Iris pigment epithelial cell (primary cell): ENCODE results near the gene PLIN3.
A peak's percentile ranks its signal among the peaks of the same experiment; 100 is the strongest.
"Not testable (repeated sequence)": the region's sequence is repeated elsewhere in the genome, so short reads cannot be mapped to it uniquely, and the experiment has no call there.

Source experiments
- DNase-seq: peaks from one replicate; pipeline ENCODE4 v3.0.0-alpha.2; 2011; ENCODE audit warnings: low read depth

The PLIN3 gene

DNA sequence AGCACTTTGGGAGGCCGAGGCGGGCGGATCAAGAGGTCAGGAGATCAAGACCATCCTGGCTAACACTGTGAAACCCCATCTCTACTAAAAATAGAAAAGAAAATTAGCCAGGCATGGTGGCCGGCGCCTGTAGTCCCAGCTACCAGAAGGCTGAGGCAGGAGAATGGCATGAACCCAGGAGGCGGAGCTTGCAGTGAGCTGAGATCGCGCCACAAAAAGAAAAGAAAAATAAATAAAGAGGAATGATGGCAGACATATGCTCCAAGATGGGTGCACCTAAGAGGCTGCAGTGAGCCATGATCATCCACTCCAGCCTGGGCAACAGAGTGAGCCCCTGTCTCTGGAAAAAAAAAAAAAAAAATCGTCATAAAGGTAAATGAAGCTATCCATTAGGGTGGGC lies 21.5 kb downstream of the PLIN3 start:
- DNase-seq, result peak; percentile 54

DNA sequence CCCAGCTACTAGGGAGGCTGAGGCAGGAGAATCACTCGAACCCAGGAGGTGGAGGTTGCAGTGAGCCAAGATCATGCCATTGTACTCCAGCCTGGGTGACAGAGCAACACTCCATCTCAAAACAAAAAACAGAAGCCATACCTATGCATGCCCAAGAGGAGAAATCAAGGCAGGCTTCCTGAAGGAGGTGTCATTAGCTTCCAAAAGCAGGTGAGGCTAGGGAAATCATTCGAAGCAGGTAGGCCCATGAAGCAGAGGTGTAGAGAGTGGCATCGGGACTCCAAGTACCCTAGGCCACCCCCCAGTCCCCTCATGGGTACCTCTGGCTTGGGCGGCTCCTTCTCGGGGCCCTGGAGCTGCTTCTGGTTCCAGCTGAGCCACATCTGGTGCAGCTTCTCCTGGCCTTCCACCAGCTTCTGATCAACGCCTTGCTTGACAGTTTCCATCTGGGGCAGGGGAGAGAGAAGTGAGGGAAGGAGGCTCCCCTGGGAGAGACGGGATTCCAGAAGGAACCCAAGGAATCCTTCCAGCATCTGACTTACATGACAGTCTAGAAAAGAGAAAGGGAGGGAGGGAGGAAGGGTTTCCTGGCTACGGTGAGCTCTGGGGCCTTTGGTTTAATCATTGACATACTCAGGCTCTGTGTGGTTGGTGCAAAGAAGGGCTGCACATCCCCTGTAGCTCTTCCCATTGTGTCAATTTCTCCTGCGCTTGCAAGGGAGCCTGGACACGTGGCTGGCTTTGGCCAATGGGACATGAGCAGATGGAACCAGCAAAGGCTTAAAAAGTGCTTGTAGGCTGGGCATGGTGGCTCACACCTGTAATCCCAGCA lies 22.9 kb downstream of the PLIN3 start:
- DNase-seq, result no peak

DNA sequence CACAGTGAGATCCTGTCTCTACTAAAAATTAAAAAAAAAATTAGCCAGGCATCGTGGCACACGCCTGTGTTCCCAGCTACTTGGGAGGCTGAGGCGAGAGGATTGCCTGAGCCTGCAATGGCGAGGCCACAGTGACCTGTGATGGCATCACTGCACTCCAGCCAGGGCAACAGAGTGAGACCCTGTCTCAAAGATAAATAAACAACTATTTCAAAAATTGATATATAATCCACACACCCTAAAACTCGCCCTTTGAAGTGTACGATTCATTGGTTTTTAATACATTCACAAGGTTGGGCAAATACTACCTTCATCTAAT lies 23.9 kb downstream of the PLIN3 start:
- DNase-seq, result no peak

DNA sequence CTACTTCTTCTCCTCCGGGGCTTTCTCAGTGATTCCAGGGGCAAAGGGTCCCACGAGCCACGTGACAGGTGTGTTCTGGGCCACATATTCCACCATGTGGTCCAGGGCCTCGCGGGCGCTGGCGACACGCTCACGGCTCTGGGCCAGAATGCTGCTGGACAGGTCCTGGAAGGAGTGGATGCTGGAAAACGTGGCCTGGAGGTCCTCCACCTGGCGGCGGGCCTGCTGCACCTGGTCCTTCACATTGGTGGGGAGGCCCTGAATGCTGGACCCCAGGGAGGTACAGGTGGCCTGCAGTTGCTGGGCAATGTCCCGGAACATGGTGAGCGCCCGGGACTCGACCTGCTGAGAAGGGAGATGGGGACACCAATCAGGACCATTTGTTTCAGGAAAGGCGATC lies 28.3 kb downstream of the PLIN3 start:
- no peak for DNase-seq

DNA sequence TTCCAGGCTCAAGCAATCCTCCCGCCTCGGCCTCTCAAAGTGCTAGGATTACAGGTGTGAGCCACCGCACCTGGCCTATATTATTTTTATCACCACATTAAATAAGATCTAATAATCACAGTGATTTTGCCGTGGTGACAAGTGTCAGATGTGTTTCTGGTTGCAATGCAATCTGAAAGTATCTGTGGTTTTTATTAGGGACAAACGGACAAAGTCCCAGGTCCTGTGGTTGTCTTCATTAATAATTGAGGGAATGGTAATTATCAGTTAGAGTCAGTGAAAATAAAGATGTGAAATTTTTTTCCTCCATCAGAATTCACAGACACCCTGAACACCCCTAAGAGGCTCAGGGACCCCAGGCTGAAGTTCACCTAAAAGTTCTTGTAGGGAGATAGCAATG lies 34.7 kb downstream of the PLIN3 start:
- DNase-seq, result no peak

DNA sequence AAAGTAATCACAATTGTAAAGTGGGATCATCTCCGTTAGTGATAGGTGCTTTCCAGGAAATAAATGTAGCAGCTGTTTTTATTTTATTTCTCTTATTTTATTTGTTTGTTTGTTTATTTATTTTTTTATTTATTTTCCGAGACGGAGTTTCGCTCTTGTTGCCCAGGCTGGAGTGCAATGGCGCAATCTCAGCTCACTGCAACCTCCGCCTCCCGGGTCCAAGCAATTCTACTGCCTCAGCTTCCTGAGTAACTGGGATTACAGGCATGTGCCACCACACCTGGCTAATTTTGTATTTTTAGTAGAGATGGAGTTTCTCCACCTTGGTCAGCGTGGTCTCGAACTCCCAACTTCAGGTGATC lies 35.5 kb downstream of the PLIN3 start:
- DNase-seq, result not testable (repeated sequence)

DNA sequence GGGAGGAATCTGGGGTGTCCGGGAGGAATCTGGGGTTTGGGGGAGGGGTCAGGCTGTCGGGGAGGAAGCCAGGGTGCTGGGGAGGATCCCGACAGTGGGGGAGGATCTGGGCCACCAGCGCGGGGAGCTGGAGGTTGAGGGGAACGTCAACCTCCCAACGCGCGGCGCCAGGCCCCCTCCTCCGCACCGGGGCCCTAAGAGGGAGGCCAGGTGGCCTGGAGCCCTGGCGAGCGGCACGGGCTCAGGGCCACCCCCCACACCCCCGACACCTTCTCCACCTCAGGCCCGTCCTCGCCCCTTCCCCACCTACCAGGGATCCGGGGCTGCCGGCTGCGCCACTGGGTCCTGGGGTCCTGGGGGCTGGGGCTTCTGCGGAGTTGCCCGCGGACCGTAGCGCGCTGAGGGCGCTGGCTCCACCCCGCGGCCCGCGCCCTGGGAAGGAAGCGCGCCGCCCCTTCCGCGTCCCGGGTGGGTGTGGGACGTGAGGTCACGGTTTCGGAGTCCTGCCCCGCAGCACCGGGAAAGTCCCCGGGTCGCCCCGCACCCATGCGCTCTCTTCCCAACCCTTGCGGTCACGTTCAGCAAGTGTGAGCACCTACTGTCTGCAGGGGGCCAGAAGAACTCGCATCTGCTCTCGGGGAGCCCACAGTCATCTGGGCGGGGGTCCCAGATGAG lies 36.0 kb downstream of the PLIN3 start, which contains the start of gene TICAM1:
TICAM1 (minus strand) TSS at position 409 of the 675 bp plus-strand sequence. CDS start 13,335 bp downstream, outside the sequence.
- DNase-seq, result peak; percentile 76

DNA sequence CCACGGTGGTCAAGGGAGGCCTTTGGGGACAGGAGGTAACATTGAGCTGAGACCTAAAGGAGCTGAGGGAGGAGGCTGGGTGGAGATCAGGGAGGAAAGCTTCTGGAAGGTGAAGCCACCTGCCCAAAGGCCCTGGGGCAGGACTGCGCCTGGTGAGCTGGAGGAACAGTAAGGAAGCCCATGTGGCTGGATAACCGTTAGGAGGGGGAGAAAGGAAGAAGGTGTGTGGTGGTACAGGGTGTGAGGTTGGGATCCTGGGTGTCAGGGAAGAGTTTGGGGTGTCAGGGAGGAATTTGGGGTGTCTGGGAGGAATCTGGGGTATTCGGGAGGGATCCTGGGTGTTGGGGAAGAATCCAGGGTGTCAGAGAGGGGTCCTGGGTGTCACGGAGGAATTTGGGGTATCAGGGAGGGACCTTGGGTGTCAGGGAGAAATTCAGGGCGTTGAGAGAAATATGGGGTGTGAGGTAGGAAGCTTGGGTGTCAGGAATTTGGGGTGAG lies 36.6 kb downstream of the PLIN3 start:
- no peak for DNase-seq

DNA sequence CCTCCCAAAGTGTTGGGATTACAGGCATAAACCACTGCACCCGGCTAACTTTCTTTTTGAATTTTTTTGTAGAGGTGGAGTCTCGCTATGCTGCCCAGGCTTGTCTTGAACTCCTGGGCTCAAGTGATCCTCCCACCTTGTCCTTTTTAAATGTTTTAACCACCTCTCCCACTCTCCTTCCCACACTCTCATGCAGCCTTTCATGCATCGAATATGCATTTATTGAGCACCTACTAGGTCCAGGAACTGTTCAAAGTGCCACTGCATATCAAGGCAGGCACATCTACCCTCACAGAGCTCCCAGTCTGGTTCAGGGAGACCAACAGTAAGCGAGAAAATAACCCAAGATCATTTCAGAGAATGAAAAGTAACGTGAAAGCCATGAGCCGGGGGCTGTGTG lies 37.1 kb downstream of the PLIN3 start:
- DNase-seq, result no peak

DNA sequence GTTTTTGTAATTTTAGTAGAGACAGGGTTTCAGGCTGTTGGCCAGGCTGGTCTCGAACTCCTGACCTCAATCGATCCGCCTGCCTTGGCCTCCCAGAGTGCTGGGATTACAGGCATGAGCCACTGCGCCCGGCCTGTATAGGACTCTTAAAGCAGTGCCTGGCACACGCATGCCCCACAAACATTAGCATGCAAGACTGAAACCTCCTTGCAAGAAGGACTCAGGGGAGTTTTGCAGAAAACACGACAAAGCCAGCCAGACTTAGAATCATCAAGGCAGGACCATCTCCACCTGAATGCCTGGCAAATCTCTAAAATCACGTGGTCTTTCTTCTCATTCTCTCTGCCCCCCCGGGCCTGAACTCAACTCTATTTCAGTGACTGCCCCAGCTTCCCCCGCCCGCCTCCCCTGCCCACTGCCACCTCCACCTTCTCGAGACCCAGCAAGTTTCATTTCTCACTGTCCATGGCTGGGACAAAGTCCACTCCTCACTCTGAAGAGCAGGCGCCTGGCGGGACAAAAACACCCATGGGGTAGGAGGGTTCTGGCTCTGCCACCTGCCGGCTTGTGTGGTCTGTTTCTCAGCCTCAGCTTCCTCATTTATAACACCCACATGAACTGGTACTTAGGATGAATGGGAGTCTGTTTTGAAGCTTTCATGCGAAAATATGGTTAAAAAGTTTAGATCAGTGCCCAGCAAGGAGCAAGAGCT lies 38.3 kb downstream of the PLIN3 start:
- DNase-seq, result no peak

DNA sequence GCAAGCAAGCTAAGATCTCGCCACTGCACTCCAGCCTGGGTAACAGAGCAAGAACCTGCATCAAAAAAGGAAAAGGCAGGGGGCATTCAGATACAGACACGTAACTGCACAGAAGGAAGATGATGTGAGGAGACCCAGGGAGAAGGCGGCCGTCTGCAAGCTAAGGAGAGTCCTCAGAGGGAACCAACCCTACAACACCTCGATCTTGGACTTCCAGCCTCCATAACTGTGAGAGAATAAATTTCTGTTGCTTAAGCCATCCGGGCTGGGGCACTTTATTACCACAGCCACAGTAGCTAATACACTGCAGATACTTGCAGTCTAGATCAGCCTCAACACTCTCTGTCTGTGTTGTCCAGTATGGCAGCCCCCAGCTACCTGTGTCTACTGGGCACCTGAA lies 43.9 kb downstream of the PLIN3 start:
- no peak for DNase-seq

DNA sequence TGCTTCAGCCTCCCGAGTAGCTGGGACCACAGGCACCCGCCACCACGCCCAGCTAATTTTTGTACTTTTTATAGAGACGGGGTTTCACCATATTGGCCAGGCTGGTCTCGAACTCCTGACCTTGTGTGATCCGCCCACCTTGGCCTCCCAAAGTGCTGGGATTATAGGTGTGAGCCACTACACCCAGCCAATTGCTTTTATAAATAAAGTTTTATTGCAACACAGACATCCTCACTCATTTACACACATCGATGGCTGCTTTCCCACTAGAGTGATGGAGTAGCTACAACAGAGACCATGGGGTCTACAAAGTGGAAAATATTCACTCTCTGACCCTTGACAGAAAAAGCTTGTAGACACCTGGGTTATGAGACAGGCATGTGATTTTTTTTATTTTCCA lies 45.1 kb downstream of the PLIN3 start:
- not testable (repeated sequence) for DNase-seq

DNA sequence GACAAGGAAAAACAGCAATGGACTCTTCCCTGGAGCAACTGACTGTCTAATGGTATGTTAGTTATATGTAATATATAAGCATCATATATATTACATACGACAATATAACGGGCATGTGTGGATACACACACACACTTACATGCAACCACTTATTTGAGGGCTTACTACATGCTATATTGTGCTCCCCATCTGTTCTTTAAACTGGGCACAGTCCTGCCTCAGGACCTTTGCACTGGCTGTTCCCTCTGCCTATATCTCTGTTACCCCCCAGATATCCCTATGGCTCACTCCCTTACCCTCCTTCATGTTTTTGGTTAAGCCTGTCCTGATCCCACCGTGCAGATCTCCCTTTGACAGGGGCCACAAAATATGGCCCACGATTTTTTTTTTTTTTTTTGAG lies 46.2 kb downstream of the PLIN3 start:
- no peak for DNase-seq

DNA sequence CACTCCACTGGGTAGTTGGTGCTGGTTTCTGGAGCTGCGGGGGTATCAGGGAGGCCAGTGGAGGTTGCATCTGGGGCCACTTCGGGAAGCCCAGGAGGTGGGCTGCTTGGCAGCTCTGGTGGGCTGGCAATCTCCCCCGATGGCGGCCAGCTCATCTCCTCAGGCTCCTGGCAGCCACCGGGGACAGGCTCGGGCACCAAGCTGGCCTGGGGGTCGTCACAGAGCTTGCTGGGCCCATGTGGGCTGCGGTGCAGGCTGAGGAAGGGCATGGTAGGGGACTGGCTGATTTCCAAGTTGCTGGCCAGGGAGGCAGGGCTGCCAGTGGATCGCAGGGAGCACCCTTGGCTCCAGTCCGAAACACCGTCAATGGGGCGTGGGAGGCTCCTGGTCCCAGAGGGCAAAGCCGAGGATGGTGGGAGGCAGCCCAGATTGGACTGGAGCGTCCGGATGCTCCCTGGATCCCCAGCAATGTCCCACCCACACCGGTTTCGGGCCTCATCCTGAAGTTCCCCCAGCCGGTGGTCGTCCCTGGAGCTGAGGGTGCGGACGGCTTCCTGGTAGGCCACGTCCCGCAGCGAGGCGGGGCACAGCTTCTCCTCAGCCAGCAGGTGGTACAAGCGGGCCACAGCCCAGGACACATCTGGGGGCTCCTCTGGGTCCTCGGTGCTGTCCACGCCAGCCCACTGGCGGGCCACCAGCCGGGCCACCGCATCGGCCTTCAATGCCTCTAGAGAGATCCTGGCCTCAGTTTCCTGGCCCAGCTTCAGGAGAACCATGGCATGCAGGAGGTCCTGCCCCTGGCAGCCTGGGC lies 49.8 kb downstream of the PLIN3 start:
- DNase-seq, result no peak

DNA sequence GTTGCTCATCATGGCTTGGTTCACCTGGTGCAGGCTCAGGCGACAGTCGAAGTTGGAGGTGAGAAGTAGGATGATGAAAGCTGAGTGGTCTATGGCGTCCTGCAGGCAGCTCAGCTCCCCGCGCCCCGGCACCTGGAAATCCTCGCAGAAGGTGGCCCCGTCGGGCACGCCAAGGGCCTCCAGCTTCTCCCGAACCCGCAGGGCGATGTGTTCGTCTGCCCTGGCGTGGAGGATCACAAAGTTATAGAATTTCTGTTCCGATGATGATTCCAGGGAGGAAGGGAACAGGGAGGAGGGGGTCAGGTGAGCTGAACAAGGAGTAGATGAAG lies 50.6 kb downstream of the PLIN3 start:
- no peak for DNase-seq

DNA sequence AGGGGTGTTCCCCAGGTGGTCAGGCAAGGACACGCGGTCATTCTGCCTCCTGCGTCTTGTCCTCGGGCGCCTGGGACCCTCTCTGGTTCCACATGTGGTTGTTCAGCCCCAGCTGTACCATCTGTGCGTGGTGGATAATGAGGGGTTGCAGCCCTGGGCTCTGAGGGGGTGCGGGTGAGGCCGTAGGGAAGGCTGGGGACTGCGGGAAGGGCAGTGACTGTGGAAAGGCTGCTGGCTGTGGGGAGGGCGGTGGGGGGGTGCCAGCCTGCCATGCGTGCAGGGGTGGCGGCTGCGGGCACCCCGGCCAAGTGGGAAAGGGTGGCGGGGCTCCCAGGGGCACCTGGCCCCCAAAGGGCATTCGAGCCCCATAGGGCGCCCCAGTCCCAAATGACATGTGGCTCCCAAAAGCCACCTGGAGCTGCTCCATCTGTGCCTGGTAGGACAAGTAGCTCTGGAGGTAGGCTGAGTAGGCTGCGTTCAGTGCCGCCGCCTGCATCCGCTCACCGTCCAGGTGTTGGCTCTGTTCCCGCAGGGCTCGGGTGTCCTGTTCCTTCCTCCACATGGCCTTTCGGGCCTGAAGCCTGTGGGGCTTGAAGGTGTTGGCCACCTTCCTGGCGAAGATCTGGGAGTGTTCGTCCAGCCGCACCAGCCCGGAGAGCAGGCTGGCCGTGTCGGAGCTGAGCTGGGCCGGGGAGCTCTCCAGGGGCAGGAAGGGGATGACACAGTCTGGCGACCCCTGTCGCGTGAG lies 51.1 kb downstream of the PLIN3 start:
- DNase-seq, result no peak

DNA sequence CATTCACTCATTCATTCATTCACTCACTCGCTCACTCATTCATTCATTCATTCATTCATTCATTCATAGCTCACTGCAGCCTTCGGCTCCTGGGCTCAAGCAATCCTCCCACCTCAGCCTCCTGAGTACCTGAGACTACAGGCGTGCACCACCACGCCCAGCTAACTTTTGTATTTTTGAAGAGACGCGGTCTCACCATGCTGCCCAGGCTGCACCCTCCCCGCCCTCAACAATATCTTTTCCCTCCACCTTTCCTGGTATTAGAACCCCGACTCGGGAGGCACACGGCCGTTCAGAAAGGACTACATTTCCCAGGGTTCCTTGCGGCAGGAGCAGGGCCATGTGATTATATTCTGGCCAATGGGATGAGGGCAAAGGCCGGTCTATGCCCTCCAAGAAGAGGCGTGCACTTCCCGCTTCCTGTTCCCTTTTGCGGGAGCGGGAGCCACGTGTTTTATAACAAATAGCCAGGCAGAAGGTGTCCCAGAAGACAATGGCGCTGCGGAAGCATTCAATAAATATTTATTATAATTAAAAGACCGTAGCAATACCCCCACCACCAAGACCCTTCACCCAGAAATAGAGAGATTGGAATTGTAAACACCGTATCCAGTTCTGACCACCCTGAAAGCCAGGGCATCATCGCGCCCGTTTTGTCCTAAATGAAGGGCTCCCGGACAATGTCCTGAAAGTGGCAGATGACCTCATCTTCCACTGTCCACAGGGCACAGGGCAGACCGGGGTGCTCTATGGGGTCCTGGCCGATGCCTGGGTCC lies 51.9 kb downstream of the PLIN3 start:
- DNase-seq, result peak; percentile 91

DNA sequence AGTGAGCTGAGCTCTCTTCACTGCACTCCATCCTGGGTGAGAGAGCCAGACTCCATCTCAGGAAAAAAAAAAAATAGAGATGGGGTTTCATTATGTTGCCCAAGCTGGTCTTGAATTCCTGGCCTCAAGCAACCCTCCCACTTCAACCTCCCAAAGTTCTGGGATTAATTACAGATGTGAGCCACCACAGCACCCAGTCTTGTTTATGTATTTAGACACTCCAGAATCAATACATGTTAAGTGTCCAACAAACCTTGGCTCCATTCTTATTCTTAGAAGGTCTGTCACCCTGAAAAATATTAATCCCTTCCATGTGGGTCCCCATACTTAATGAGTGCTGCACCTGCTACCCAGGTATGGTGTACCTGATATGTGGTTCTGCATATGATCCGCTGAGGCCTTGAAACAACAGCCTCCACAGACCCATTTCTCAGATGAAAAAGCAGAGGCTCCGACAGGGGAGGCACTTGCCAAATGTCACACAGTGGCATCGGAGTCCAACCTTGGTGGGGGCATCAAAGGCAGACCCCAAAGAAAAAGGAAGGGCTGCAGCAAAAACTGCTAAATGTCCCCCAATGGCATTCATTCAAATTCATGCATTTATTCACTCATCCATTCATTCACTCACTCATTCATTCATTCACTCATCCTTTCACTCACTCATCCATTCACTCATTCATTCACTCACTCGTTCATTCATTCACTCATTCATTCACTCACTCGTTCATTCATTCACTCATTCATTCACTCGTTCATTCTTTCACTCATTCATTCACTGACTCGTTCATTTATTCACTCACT lies 52.6 kb downstream of the PLIN3 start:
- no peak for DNase-seq

DNA sequence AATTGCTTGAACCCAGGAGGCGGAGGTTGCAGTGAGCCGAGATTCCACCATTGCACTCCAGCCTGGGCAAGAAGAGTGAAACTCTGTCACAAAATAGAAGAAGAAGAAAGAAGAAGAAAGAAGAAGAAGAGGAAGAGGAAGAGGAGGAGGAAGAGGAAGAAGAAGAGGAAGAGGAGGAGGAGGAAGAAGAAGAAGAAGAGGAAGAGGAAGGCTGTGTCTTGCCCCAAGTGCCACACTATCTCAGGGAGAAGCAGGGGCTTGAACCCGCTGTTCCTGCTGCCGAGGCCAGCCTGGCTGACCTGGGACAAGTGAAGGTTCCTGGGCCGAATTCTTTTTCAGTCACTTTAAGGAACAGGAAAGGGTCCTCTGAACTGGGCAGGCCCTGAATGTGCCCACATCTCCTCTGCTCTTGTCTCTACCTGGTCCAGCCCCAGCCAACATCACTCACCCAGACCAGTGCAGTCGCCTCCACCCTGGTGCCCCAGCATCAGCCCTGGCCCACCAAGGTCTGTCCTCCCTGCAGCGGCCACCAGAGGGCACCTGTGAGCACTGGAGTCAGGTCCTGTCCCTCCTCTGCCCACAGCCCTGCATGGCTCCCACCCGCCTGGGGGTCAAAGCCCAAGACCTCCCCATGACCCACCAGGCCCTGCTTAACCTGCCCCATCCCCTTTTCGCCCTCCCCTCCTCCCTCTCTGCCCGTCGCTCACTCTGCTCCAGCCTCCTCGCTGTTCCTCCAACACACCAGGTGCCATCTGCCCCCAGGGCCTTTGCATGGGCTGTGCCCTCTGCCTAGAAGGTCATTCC lies 55.9 kb downstream of the PLIN3 start:
- peak; percentile 51 for DNase-seq
